Activated CD4-positive, alpha-beta T cell treated with anti-CD3 and anti-CD28 coated beads for 24 hours (primary cell): ENCODE measurements around the gene BOLA1.
"Not testable (repeated sequence)": the region's sequence is repeated elsewhere in the genome, so short reads cannot be mapped to it uniquely, and the experiment has no call there.

Experiments used
- DNase-seq, 2 donors: peaks; one replicate each; pipeline ENCODE4 v3.0.0-alpha.2; 2020; ENCODE audit warnings: low read depth in 2 of 2

Gene BOLA1

GRCh38 chr1:149887196-149887455 is 12.2 kb upstream of the BOLA1 start:
- DNase-seq, result not testable (repeated sequence)

GRCh38 chr1:149887456-149888246 is 11.7 kb upstream of the BOLA1 start:
- peak; percentile 48 to 61 for DNase-seq

- peak; percentile 57 to 71 for DNase-seq
These were observed 10.9 kb upstream of the BOLA1 start for GRCh38 chr1:149888247-149888998.

GRCh38 chr1:149888999-149889289 is 10.4 kb upstream of the BOLA1 start:
- DNase-seq, result no peak

GRCh38 chr1:149896575-149896974 is 2.8 kb upstream of the BOLA1 start:
- DNase-seq, result no peak

- no peak for DNase-seq
These were observed 4.6 kb downstream of the BOLA1 start for GRCh38 chr1:149903836-149904491.

- DNase-seq, result no peak
These were observed 7.3 kb downstream of the BOLA1 start for GRCh38 chr1:149906570-149907075.

GRCh38 chr1:149914545-149914944 is 15.2 kb downstream of the BOLA1 start:
- DNase-seq, result no peak

- DNase-seq, result no peak
These were observed 16.2 kb downstream of the BOLA1 start for GRCh38 chr1:149915429-149916192.

- DNase-seq, result no peak
These were observed 17.0 kb downstream of the BOLA1 start for GRCh38 chr1:149916193-149916897.

GRCh38 chr1:149916898-149917252 is 17.5 kb downstream of the BOLA1 start:
- DNase-seq, result no peak

GRCh38 chr1:149917571-149918144 is 18.3 kb downstream of the BOLA1 start, which contains the start of gene SV2A:
TSS of gene SV2A (minus strand) at chr1:149917844. CDS start at chr1:149913840, 4,004 bp downstream.
- peak; percentile 31 to 47 for DNase-seq

GRCh38 chr1:149923626-149924025 is 24.3 kb downstream of the BOLA1 start:
- DNase-seq, result no peak

- DNase-seq, result no peak
These were observed 26.0 kb downstream of the BOLA1 start for GRCh38 chr1:149925345-149925744.

- DNase-seq, result no peak
These were observed 26.4 kb downstream of the BOLA1 start for GRCh38 chr1:149925751-149926150.

- no peak for DNase-seq
These were observed 26.9 kb downstream of the BOLA1 start for GRCh38 chr1:149926296-149926695.

- DNase-seq, result no peak
These were observed 27.7 kb downstream of the BOLA1 start for GRCh38 chr1:149927056-149927562.

GRCh38 chr1:149927563-149928400 is 28.4 kb downstream of the BOLA1 start, which contains the start of gene SF3B4:
TSS of gene SF3B4 (minus strand) at chr1:149927803. CDS start at chr1:149927759, 44 bp downstream.
- DNase-seq, result peak; percentile 88 to 91

GRCh38 chr1:149928401-149928724 is 29.0 kb downstream of the BOLA1 start:
- no peak for DNase-seq

GRCh38 chr1:149929856-149930255 is 30.5 kb downstream of the BOLA1 start:
- DNase-seq, result no peak
